Measurements from ENCODE around the gene STRA6. TPM values are rescaled to one million over a fixed set of nuclear protein-coding genes. Genes with fewer than 3 reads are reported as not detected.

Gene STRA6
- total and polyA plus RNA-seq, 2 of the 8 experiments (the other 6 are each of a cell fraction or from before 2014, with no cell fraction given), result 9.3 to 14.5 TPM

GRCh38 chr15:74233851-74234597 is 31.4 kb upstream of the STRA6 start:
- H4K20me1 ChIP-seq (replicated peaks in 1 of 2; ENCODE audit: control insufficient read depth in 1 of 2, insufficient read depth in 2 of 2, low read length in 2 of 2), result no peaks in the 10 kb centered on the region
- WGBS, 2 experiments (ENCODE audit: extremely low coverage in 1 of 2, insufficient coverage in 1 of 2, insufficient read length in 1 of 2, insufficient replicate concordance in 2 of 2, low coverage in 1 of 2, low lambda C conversion rate in 2 of 2, missing lambda C conversion rate in 1 of 2), result 87% methylated on average over 3 of the region's 3 CpGs; no CpG with 5 or more reads in 1 of the 2 experiments
- no peak overlapping the region for H3K9ac ChIP-seq (replicated peaks in 1 of 4; ENCODE audit: extremely low read depth in 1 of 4, low read depth in 3 of 4, low read length in 3 of 4)
- TF ChIP-seq JUN (IDR thresholded peaks at IDR 0.05; ENCODE audit: low read depth, low read length), result no peak
- no peak for TF ChIP-seq USF2 (IDR thresholded peaks at IDR 0.05; ENCODE audit: low read length)
- TF ChIP-seq KDM5A (IDR thresholded peaks at IDR 0.05; ENCODE audit: low read length), result no peak
- no peak for TF ChIP-seq JUND (IDR thresholded peaks at IDR 0.05; ENCODE audit: low read length)
- no peak for TF ChIP-seq ZNF274 (IDR thresholded peaks at IDR 0.05; ENCODE audit: borderline replicate concordance, extremely low read depth, low read length)
- TF ChIP-seq CTCF (IDR thresholded peaks at IDR 0.05; ENCODE audit: control extremely low read depth in 1 of 3, insufficient read depth in 1 of 3, low read depth in 1 of 3, low read length in 3 of 3), result no peak
- no peak for TF ChIP-seq ASH2L (IDR thresholded peaks at IDR 0.05; ENCODE audit: low read length)
- TF ChIP-seq GTF2F1 (IDR thresholded peaks at IDR 0.05; ENCODE audit: borderline replicate concordance, low read depth, low read length), result no peak

More at GRCh38 chr15:74233851-74234597, 31.4 kb upstream of the STRA6 start:
- Histone ChIP-seq H3K14ac (ENCODE audit: insufficient read length) (no peak overlapping the region), H3K27ac (ENCODE audit: low read depth, low read length) (no peak overlapping the region), H2BK15ac (ENCODE audit: low read length) (peak overlapping the region; percentile 61), H3K4me3 (ENCODE audit: extremely low read depth in 1 of 4, insufficient read depth in 2 of 4, low read depth in 3 of 4, low read length in 4 of 4) (no peak overlapping the region), H3K4me1 (replicated peaks in 1 of 4; ENCODE audit: control insufficient read depth in 3 of 4, insufficient read depth in 4 of 4, low read length in 3 of 4) (peaks cover 0 to 16% (median 6%) of the 10 kb centered on the region in 4 experiments; a peak in 6 of 7 replicates), H2AK5ac (ENCODE audit: low read depth, low read length) (no peak overlapping the region), H3K27me3 (replicated peaks in 1 of 4; ENCODE audit: control insufficient read depth in 3 of 4, extremely low read depth in 1 of 4, insufficient read depth in 3 of 4, low read length in 3 of 4) (peaks cover 0 to 13% (median 7%) of the 10 kb centered on the region in 4 experiments; a peak in 3 of 7 replicates), H3K79me1 (ENCODE audit: low read depth, low read length) (no peaks in the 10 kb centered on the region), H2AFZ (ENCODE audit: low read length) (no peak overlapping the region), H3K56ac (replicated peaks; ENCODE audit: insufficient read length, low read depth, low read length) (no peak overlapping the region), H3K4ac (replicated peaks; ENCODE audit: insufficient read length, low read depth, low read length) (no peak overlapping the region), H3K23ac (ENCODE audit: insufficient read length) (no peak overlapping the region), H2BK120ac (replicated peaks; ENCODE audit: low read depth, low read length) (no peak overlapping the region), H3K36me3 (ENCODE audit: control insufficient read depth in 2 of 4, insufficient read depth in 4 of 4, low read length in 3 of 4) (no peaks in the 10 kb centered on the region), H4K5ac (ENCODE audit: insufficient read length, low read depth, low read length) (no peak overlapping the region), H4K8ac (ENCODE audit: extremely low read depth, insufficient read depth, low read length) (no peak overlapping the region), H3K9me3 (ENCODE audit: insufficient read depth in 2 of 2, low read depth in 1 of 2, low read length in 1 of 2) (no peaks in the 10 kb centered on the region), H3K23me2 (ENCODE audit: low read depth, low read length) (0 out of 2 replicates have a peak, but pooled peaks cover 2% of the 10 kb centered on the region), H4K91ac (replicated peaks; ENCODE audit: insufficient read length, low read length) (no peak overlapping the region), H3K79me2 (ENCODE audit: control insufficient read depth in 1 of 2, insufficient read depth in 2 of 2, low read length in 2 of 2) (no peaks in the 10 kb centered on the region), H3K18ac (ENCODE audit: extremely low read depth, low read length) (peak overlapping the region; percentile 48; the same call in 1 of the 2 replicates), H2BK5ac (ENCODE audit: low read depth, low read length) (no peak overlapping the region), H2BK12ac (ENCODE audit: low read depth, low read length) (no peak overlapping the region), H3K4me2 (ENCODE audit: insufficient read depth in 1 of 2, low read depth in 2 of 2, low read length in 2 of 2) (no peak overlapping the region), H2BK20ac (ENCODE audit: low read length) (0 out of 2 replicates have a peak overlapping the region, but pooled peaks have one; percentile 72)
- ChIA-PET POLR2A (ENCODE audit: partially characterized antibody) (interaction anchor here (1.1 kb wide), 1 partner anchor 58 kb away, joined by 3 read pairs; no protein-coding TSS in a partner anchor), CTCF (ENCODE audit: partially characterized antibody) (interaction anchor here (0.5 to 3.8 kb wide), 19 partner anchors 10 to 521 kb away, joined by 3 to 24 read pairs (median 4); no protein-coding TSS in a partner anchor)
- DNase-seq (ENCODE audit: low read depth in 1 of 2, low spot score in 2 of 2) (no peak), FAIRE-seq (no peak)

Data from H1 (cell line).